ENCODE data around the gene PTPRZ1.

Gene PTPRZ1

DNA sequence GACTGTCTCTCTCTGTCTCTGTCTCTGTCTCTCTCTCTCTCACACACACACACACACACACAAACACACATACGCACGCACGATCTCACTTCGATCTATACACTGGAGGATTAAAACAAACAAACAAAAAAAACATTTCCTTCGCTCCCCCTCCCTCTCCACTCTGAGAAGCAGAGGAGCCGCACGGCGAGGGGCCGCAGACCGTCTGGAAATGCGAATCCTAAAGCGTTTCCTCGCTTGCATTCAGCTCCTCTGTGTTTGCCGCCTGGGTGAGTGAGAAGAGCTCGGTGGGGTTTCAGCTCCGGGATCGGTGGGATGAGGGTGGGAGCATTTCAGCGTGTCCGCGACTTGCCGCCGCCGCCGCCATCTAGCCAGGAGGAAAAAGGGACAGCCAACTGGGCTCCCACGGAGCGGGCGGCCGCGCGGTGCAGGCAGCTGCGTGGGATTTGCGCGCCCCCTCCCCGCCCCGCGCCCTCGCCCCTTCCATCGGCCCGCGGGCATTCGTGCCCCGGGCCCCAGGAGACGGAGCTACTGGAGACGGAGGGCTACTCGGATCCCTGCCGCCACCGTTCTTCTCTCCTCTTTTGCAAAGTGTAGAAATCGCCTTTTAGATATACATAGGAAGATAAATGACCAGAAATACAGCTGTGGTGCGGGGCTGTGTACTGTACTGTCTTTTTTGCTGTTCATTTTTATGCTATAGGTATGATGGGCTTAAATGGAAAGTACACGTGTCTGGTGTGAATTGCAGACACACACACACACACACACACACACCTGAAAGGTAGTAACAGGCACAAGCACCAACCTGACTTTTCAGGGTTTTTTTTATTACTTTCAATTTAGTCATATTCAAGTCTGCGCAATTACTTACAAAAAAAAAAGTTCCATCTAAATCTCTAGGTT, 581 bp downstream of the PTPRZ1 start (continued):
- TF ChIP-seq ZNF621 (tag by site-specific recombination; IDR thresholded peaks at IDR 0.05) (no peak), REPIN1 (tag by site-specific recombination; IDR thresholded peaks at IDR 0.05; ENCODE audit: low read depth) (0 out of 2 replicates have a peak, but pooled peaks have one; percentile 39), BCL11A (tag by site-specific recombination; IDR thresholded peaks at IDR 0.05; ENCODE audit: low read depth) (no peak), ZNF777 (tag by site-specific recombination; IDR thresholded peaks at IDR 0.05; ENCODE audit: borderline replicate concordance) (peak; percentile 84; the same call in 1 of the 2 replicates), ZNF391 (tag by site-specific recombination; IDR thresholded peaks at IDR 0.05; ENCODE audit: borderline replicate concordance, low read depth) (no peak), MEIS1 (CRISPR knock-in tag; IDR thresholded peaks at IDR 0.05; ENCODE audit: borderline replicate concordance) (no peak), ZNF157 (tag by site-specific recombination; IDR thresholded peaks at IDR 0.05) (no peak), ZNF366 (tag by site-specific recombination; conservative IDR thresholded peaks at IDR 0.05) (0 out of 2 replicates have a peak, but pooled peaks have one; percentile 11), ZBTB17 (tag by site-specific recombination; IDR thresholded peaks at IDR 0.05) (peak; percentile 86), ZNF776 (tag by site-specific recombination; IDR thresholded peaks at IDR 0.05; ENCODE audit: borderline replicate concordance) (no peak), FEZF1 (tag by site-specific recombination; IDR thresholded peaks at IDR 0.05) (no peak), ZNF223 (tag by site-specific recombination; IDR thresholded peaks at IDR 0.05) (no peak), ZNF76 (tag by site-specific recombination; IDR thresholded peaks at IDR 0.05; ENCODE audit: borderline replicate concordance, low read depth) (no peak), ZNF184 (tag by site-specific recombination; IDR thresholded peaks at IDR 0.05) (no peak), ZNF501 (tag by site-specific recombination; IDR thresholded peaks at IDR 0.05) (peak; percentile 40; the same call in 1 of the 2 replicates), ZNF785 (tag by site-specific recombination; IDR thresholded peaks at IDR 0.05) (peak; percentile 22; the same call in 1 of the 2 replicates), ZNF146 (tag by site-specific recombination; IDR thresholded peaks at IDR 0.05) (0 out of 2 replicates have a peak, but pooled peaks have one; percentile 11), ZBTB20 (tag by site-specific recombination; IDR thresholded peaks at IDR 0.05) (peak; percentile 57; the same call in 1 of the 2 replicates), EGR2 (tag by site-specific recombination; IDR thresholded peaks at IDR 0.05; ENCODE audit: low read depth) (peak; percentile 46; the same call in 1 of the 2 replicates), SALL2 (tag by site-specific recombination; IDR thresholded peaks at IDR 0.05; ENCODE audit: borderline replicate concordance) (no peak), SP2 (tag by site-specific recombination; IDR thresholded peaks at IDR 0.05) (no peak), ZNF747 (tag by site-specific recombination; IDR thresholded peaks at IDR 0.05) (no peak)
- TF ChIP-seq, protein P1, sequence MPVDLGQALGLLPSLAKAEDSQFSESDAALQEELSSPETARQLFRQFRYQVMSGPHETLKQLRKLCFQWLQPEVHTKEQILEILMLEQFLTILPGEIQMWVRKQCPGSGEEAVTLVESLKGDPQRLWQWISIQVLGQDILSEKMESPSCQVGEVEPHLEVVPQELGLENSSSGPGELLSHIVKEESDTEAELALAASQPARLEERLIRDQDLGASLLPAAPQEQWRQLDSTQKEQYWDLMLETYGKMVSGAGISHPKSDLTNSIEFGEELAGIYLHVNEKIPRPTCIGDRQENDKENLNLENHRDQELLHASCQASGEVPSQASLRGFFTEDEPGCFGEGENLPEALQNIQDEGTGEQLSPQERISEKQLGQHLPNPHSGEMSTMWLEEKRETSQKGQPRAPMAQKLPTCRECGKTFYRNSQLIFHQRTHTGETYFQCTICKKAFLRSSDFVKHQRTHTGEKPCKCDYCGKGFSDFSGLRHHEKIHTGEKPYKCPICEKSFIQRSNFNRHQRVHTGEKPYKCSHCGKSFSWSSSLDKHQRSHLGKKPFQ (tag by site-specific recombination; IDR thresholded peaks at IDR 0.05), result peak; percentile 82
- TF ChIP-seq, protein P2, sequence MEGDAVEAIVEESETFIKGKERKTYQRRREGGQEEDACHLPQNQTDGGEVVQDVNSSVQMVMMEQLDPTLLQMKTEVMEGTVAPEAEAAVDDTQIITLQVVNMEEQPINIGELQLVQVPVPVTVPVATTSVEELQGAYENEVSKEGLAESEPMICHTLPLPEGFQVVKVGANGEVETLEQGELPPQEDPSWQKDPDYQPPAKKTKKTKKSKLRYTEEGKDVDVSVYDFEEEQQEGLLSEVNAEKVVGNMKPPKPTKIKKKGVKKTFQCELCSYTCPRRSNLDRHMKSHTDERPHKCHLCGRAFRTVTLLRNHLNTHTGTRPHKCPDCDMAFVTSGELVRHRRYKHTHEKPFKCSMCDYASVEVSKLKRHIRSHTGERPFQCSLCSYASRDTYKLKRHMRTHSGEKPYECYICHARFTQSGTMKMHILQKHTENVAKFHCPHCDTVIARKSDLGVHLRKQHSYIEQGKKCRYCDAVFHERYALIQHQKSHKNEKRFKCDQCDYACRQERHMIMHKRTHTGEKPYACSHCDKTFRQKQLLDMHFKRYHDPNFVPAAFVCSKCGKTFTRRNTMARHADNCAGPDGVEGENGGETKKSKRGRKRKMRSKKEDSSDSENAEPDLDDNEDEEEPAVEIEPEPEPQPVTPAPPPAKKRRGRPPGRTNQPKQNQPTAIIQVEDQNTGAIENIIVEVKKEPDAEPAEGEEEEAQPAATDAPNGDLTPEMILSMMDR (tag by site-specific recombination; IDR thresholded peaks at IDR 0.05), result 0 out of 2 replicates have a peak, but pooled peaks have one; percentile 43

DNA sequence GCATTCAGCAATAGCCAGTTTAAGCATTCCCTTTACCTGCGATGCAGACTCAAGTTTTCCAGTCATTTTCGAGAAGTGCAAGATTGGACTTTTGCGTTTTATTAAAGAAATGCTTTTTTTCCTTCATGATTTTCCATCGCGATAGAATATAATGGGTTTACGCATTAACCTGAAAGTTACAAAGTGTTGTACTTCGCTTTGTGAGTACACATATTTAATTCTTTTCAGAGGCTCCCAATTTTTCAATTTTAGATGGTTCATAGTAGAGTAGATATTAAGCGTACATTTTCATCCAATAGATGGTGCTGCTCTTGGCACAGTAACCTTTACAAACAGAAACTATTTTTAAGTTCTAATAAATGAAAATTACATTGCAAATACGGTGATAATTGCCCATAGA, 1.3 kb downstream of the PTPRZ1 start:
- H3K4me1 ChIP-seq (ENCODE audit: control insufficient read depth, insufficient read depth, low read length), result no peaks in the 10 kb centered on the region
- H3K4me3 ChIP-seq (ENCODE audit: low read depth, low read length), result no peak overlapping the region
- ChIA-PET CTCF (interaction anchor here (1.0 kb wide), 1 partner anchor 120 kb away, joined by 4 read pairs; no protein-coding TSS in a partner anchor), POLR2A (interaction anchor here (0.7 to 0.8 kb wide), 2 partner anchors 479 to 1103 kb away, joined by 3 read pairs; no protein-coding TSS in a partner anchor)
- H3K27ac ChIP-seq (ENCODE audit: extremely low read depth, low read depth, low read length), result no peak overlapping the region
- H3K36me3 ChIP-seq (ENCODE audit: control insufficient read depth in 2 of 2, insufficient read depth in 1 of 2, low read length in 2 of 2), result no peaks in the 10 kb centered on the region
- no peaks in the 10 kb centered on the region for H3K9me3 ChIP-seq (ENCODE audit: control insufficient read depth, insufficient read depth, low read depth, low read length)
- no peak for TF ChIP-seq ZFP69B (tag by site-specific recombination; IDR thresholded peaks at IDR 0.05)
- TF ChIP-seq ZEB2 (tag by site-specific recombination; IDR thresholded peaks at IDR 0.05), result no peak
- TF ChIP-seq ZNF549 (tag by site-specific recombination; IDR thresholded peaks at IDR 0.05), result no peak
